ENCODE measurements around the gene SH3RF3.

SH3RF3 gene

GRCh38 chr2:109185338-109185737 is 56.3 kb downstream of the SH3RF3 start:
- DNase-seq, result no peak

GRCh38 chr2:109185821-109186570 is 57.0 kb downstream of the SH3RF3 start:
- no peak for DNase-seq

- DNase-seq, result no peak
Measured at GRCh38 chr2:109186656-109187250, 57.7 kb downstream of the SH3RF3 start.

GRCh38 chr2:109187711-109188495 is 58.9 kb downstream of the SH3RF3 start:
- DNase-seq, result no peak

- no peak for DNase-seq
Measured at GRCh38 chr2:109188496-109188890, 59.5 kb downstream of the SH3RF3 start.

GRCh38 chr2:109188898-109189297 is 59.9 kb downstream of the SH3RF3 start:
- DNase-seq, result no peak

GRCh38 chr2:109189751-109190150 is 60.7 kb downstream of the SH3RF3 start:
- DNase-seq, result no peak

GRCh38 chr2:109193807-109194619 is 65.0 kb downstream of the SH3RF3 start:
- no peak for DNase-seq

GRCh38 chr2:109194620-109194937 is 65.6 kb downstream of the SH3RF3 start:
- no peak for DNase-seq

GRCh38 chr2:109195193-109196045 is 66.4 kb downstream of the SH3RF3 start:
- no peak for DNase-seq

GRCh38 chr2:109196081-109196875 is 67.3 kb downstream of the SH3RF3 start:
- no peak for DNase-seq

- DNase-seq, result no peak
Measured at GRCh38 chr2:109197491-109198418, 68.8 kb downstream of the SH3RF3 start.

GRCh38 chr2:109199790-109200189 is 70.8 kb downstream of the SH3RF3 start:
- no peak for DNase-seq

- DNase-seq, result no peak
Measured at GRCh38 chr2:109200616-109201464, 71.8 kb downstream of the SH3RF3 start.

- no peak for DNase-seq
Measured at GRCh38 chr2:109201465-109202327, 72.7 kb downstream of the SH3RF3 start.

GRCh38 chr2:109202486-109202885 is 73.5 kb downstream of the SH3RF3 start:
- no peak for DNase-seq

- no peak for DNase-seq
Measured at GRCh38 chr2:109203246-109204011, 74.4 kb downstream of the SH3RF3 start.
